GM23338 (cell line): ENCODE data around the gene SPAG16. TPM values are rescaled to one million over a fixed set of nuclear protein-coding genes. Genes with fewer than 3 reads are reported as not detected.

Experiments used
- ATAC-seq: fragments of 200-7000 bp; cut with Tn5 transposase; 3 replicates; pipeline ENCODE4 v1.9.1; 2020
- DNase-seq: peaks from one replicate; pipeline ENCODE4 v3.0.0-alpha.2; 2015; ENCODE audit warnings: low spot score
- H2AFZ ChIP-seq: fragments of 200-600 bp; sonication (generic); 2 replicates; pipeline ENCODE4 v1.8.0; 2016; ENCODE audit warnings: antibody characterized with exemption, mild to moderate bottlenecking, moderate library complexity
- H3F3A ChIP-seq: fragments of 200-600 bp; sonication (generic); replicated peaks from 2 replicates; pipeline ENCODE4 v1.8.0; 2017; ENCODE audit warnings: antibody characterized with exemption, mixed run types, low read depth
- H3K27ac ChIP-seq: fragments of 200-600 bp; sonication (generic); 2 replicates; pipeline ENCODE4 v1.6.1; 2016; ENCODE audit warnings: low read depth
- H3K27me3 ChIP-seq: fragments of 200-600 bp; sonication (generic); 2 replicates; pipeline ENCODE4 v1.8.0; 2016; ENCODE audit warnings: mild to moderate bottlenecking, mixed run types, moderate library complexity; ENCODE audit not compliant: insufficient read depth
- H3K36me3 ChIP-seq: fragments of 200-600 bp; sonication (generic); 2 replicates; pipeline ENCODE4 v1.8.0; 2016; ENCODE audit warnings: mild to moderate bottlenecking; ENCODE audit not compliant: insufficient read depth
- H3K4me1 ChIP-seq: fragments of 200-600 bp; sonication (generic); 2 replicates; pipeline ENCODE4 v1.8.0; 2016; ENCODE audit warnings: mild to moderate bottlenecking, moderate library complexity; ENCODE audit not compliant: insufficient read depth
- H3K4me2 ChIP-seq: fragments of 200-600 bp; sonication (generic); 2 replicates; pipeline ENCODE4 v1.7.1; 2017; ENCODE audit warnings: mixed run types
- H3K4me3 ChIP-seq: fragments of 200-600 bp; sonication (generic); 2 replicates; pipeline ENCODE4 v1.6.1; 2016; ENCODE audit warnings: mixed run types
- H3K79me2 ChIP-seq: fragments of 200-600 bp; sonication (generic); replicated peaks from 2 replicates; pipeline ENCODE4 v1.8.0; 2017; ENCODE audit warnings: mild to moderate bottlenecking; ENCODE audit not compliant: insufficient read depth
- H3K9me2 ChIP-seq: fragments of 200-600 bp; sonication (generic); 2 replicates; pipeline ENCODE4 v1.8.0; 2017; ENCODE audit not compliant: insufficient read depth
- H4K20me1 ChIP-seq: fragments of 200-600 bp; sonication (generic); replicated peaks from 2 replicates; pipeline ENCODE4 v1.8.0; 2017; ENCODE audit warnings: mild to moderate bottlenecking; ENCODE audit not compliant: insufficient read depth
- H3K27ac Mint-ChIP-seq: 2 replicates; pipeline ENCODE4 v1.8.0; 2020; ENCODE audit warnings: inconsistent platforms, mild to moderate bottlenecking, moderate library complexity, mixed read lengths
- H3K27me3 Mint-ChIP-seq: 3 replicates; pipeline ENCODE4 v1.8.0; 2022; ENCODE audit warnings: low read depth, mild to moderate bottlenecking, moderate library complexity, mixed read lengths, inconsistent platforms; ENCODE audit not compliant: insufficient read depth, poor library complexity
- H3K36me3 Mint-ChIP-seq: 3 replicates; pipeline ENCODE4 v1.8.0; 2021; ENCODE audit warnings: low read depth, mild to moderate bottlenecking, inconsistent platforms, moderate library complexity, mixed read lengths
- H3K4me1 Mint-ChIP-seq: 3 replicates; pipeline ENCODE4 v1.8.0; 2020; ENCODE audit warnings: mild to moderate bottlenecking, inconsistent platforms, mixed read lengths
- H3K4me3 Mint-ChIP-seq: 3 replicates; pipeline ENCODE4 v1.8.0; 2021; ENCODE audit warnings: moderate library complexity, mild to moderate bottlenecking, inconsistent platforms, mixed read lengths
- H3K9me3 Mint-ChIP-seq: 3 replicates; pipeline ENCODE4 v1.8.0; 2020; ENCODE audit warnings: moderate library complexity, mild to moderate bottlenecking, inconsistent platforms, mixed read lengths
- CREB1 ChIP-seq: fragments of 250-450 bp; sonication (Bioruptor Pico); IDR thresholded peaks from 2 replicates; pipeline ENCODE4 v1.5.0; 2020; ENCODE audit warnings: low read depth, mild to moderate bottlenecking, moderate library complexity
- CTCF ChIP-seq, 2 experiments: fragments of 200-600 bp in 1 of 2; sonication (generic) in 1 of 2; conservative IDR thresholded peaks; 2 replicates each; pipeline versions ENCODE4 v1.5.1 to v1.6.1; 2016 to 2017; ENCODE audit warnings: antibody characterized with exemption in 2 of 2, low read depth in 2 of 2, mild to moderate bottlenecking in 2 of 2, moderate library complexity in 1 of 2
- EZH2 ChIP-seq: fragments of 200-600 bp; sonication (generic); IDR thresholded peaks from one replicate; pipeline ENCODE4 v1.8.0; 2017; ENCODE audit warnings: antibody characterized with exemption, mild to moderate bottlenecking, low read depth; ENCODE audit not compliant: unreplicated experiment
- EZH2phosphoT487 ChIP-seq: fragments of 200-600 bp; sonication (generic); IDR thresholded peaks from one replicate; pipeline ENCODE4 v1.8.1; 2018; ENCODE audit warnings: antibody characterized with exemption; ENCODE audit not compliant: unreplicated experiment
- JUNB ChIP-seq: IDR thresholded peaks from one replicate; pipeline ENCODE4 v1.6.1; 2016; ENCODE audit warnings: antibody characterized with exemption; ENCODE audit not compliant: unreplicated experiment
- NANOG ChIP-seq: IDR thresholded peaks from 2 replicates; pipeline ENCODE4 v1.6.1; 2016; ENCODE audit warnings: antibody characterized with exemption, borderline replicate concordance
- POLR2AphosphoS5 ChIP-seq: IDR thresholded peaks from 2 replicates; pipeline ENCODE4 v1.6.1; 2016; ENCODE audit warnings: antibody characterized with exemption, low read depth
- REST ChIP-seq: IDR thresholded peaks from one replicate; pipeline ENCODE4 v1.6.1; 2018; ENCODE audit warnings: antibody characterized with exemption; ENCODE audit not compliant: unreplicated experiment
- STAT1 ChIP-seq: IDR thresholded peaks from one replicate; pipeline ENCODE4 v1.6.1; 2016; ENCODE audit warnings: antibody characterized with exemption; ENCODE audit not compliant: unreplicated experiment
- ZNF114 ChIP-seq: fragments of 250-450 bp; sonication (Bioruptor Pico); IDR thresholded peaks from 2 replicates; pipeline ENCODE4 v1.5.0; 2020; ENCODE audit warnings: mild to moderate bottlenecking, moderate library complexity
- ZNF331 ChIP-seq: fragments of 250-450 bp; sonication (Bioruptor Pico); IDR thresholded peaks from 2 replicates; pipeline ENCODE4 v1.5.0; 2020; ENCODE audit warnings: low read depth, mild to moderate bottlenecking, moderate library complexity
- ZNF462 ChIP-seq: fragments of 250-450 bp; sonication (Bioruptor Pico); IDR thresholded peaks from 2 replicates; pipeline ENCODE4 v1.5.0; 2020; ENCODE audit warnings: mild to moderate bottlenecking, moderate library complexity
- polyA plus RNA-seq: library from polyadenylated mRNA; unstranded; fragments of >200 nt; fragmentation: Nextera tagmentation; extraction: Ambion mirVana; gene quantifications from 2 replicates; pipeline ENCODE4 v1.2.1, GENCODE V29; 2016
- total RNA-seq: library from RNA; depleted of rRNA; stranded (reverse); fragments of >200 nt; shearing (Covaris generic); gene quantifications from 2 replicates; pipeline ENCODE4 v1.2.3, GENCODE V29; 2014
- TF ChIP-seq, protein P1 (sequence below): IDR thresholded peaks from 2 replicates; pipeline ENCODE4 v1.6.1; 2016; ENCODE audit warnings: antibody characterized with exemption

SPAG16 gene
- total and polyA plus RNA-seq, 2 experiments from 2014 or later: 19.7 to 47.8 TPM

GRCh38 chr2:214215107-214215506 is 930.8 kb downstream of the SPAG16 start:
- Histone ChIP-seq H3K4me2 (no peak overlapping the region), H4K20me1 (no peaks in the 10 kb centered on the region), H3K79me2 (no peaks in the 10 kb centered on the region), H3K4me3 (no peak overlapping the region), H3K27ac (no peak overlapping the region), H3K36me3 (no peaks in the 10 kb centered on the region), H3K9me2 (peaks cover 4% of the 10 kb centered on the region; the same call in 1 of the 2 replicates), H2AFZ (no peak overlapping the region), H3K27me3 (no peaks in the 10 kb centered on the region), H3F3A (no peaks in the 10 kb centered on the region), H3K4me1 (peaks cover 16% of the 10 kb centered on the region)
- H3K4me3 Mint-ChIP-seq: no peak overlapping the region
- H3K27me3 Mint-ChIP-seq: no peaks in the 10 kb centered on the region
- TF ChIP-seq ZNF331 (CRISPR knock-in tag) (no peak), CTCF (conservative IDR thresholded peaks at IDR 0.05; ENCODE audit: low read depth in 2 of 2) (no peak), REST (no peak), CREB1 (CRISPR knock-in tag) (no peak), ZNF114 (CRISPR knock-in tag) (no peak), POLR2AphosphoS5 (no peak), STAT1 (no peak), EZH2phosphoT487 (no peak), EZH2 (no peak), ZNF462 (CRISPR knock-in tag) (no peak), NANOG (no peak), JUNB (no peak)
- TF ChIP-seq, protein P1, sequence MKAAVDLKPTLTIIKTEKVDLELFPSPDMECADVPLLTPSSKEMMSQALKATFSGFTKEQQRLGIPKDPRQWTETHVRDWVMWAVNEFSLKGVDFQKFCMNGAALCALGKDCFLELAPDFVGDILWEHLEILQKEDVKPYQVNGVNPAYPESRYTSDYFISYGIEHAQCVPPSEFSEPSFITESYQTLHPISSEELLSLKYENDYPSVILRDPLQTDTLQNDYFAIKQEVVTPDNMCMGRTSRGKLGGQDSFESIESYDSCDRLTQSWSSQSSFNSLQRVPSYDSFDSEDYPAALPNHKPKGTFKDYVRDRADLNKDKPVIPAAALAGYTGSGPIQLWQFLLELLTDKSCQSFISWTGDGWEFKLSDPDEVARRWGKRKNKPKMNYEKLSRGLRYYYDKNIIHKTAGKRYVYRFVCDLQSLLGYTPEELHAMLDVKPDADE: no peak
- H3K27ac Mint-ChIP-seq: no peak overlapping the region
- H3K36me3 Mint-ChIP-seq: no peaks in the 10 kb centered on the region
- H3K4me1 Mint-ChIP-seq: peaks cover 22% of the 10 kb centered on the region
- DNase-seq (no peak), ATAC-seq (no peak)
- no peaks in the 10 kb centered on the region for H3K9me3 Mint-ChIP-seq
